Stomach (tissue), 9 donors: Measurements from ENCODE around the gene NMT1. TPM values are rescaled to one million over a fixed set of nuclear protein-coding genes. Genes with fewer than 3 reads are reported as not detected.

Experiments
- DNase-seq, 2 donors: peaks; one replicate each; pipeline versions ENCODE4 v3.0.0 to v3.0.0-alpha.2; 2013 to 2019
- H3K27ac ChIP-seq, 5 donors: fragments of 200-600 bp in 4 of 5; sonication (generic) in 4 of 5; one replicate each; pipeline ENCODE4 v1.5.1; 2013 to 2019; ENCODE audit warnings: mild to moderate bottlenecking in 1 of 5, moderate library complexity in 1 of 5
- H3K27me3 ChIP-seq, 3 donors: fragments of 200-600 bp; sonication (generic); one replicate each; pipeline ENCODE4 v1.5.1; 2017 to 2019; ENCODE audit warnings: mixed run types in 1 of 3
- H3K36me3 ChIP-seq, 4 donors: fragments of 200-600 bp; sonication (generic); 1 replicate in 3 of 4; 2 replicates in 1 of 4; pipeline ENCODE4 v1.5.1; 2016 to 2019
- H3K4me1 ChIP-seq, 4 donors: fragments of 200-600 bp; sonication (generic); one replicate each; pipeline ENCODE4 v1.5.1; 2016 to 2019
- H3K4me3 ChIP-seq, 4 donors: fragments of 200-600 bp; sonication (generic) in 3 of 4; one replicate each; pipeline ENCODE4 v1.5.1; 2016 to 2019; ENCODE audit warnings: mild to moderate bottlenecking in 1 of 4
- H3K9me3 ChIP-seq, 4 donors: fragments of 200-600 bp; sonication (generic); one replicate each; pipeline ENCODE4 v1.5.1; 2016 to 2019
- EP300 ChIP-seq: sonication (generic); formaldehyde crosslinking; IDR thresholded peaks from one replicate; pipeline ENCODE4 v1.6.1; 2017; ENCODE audit warnings: antibody characterized with exemption
- POLR2A ChIP-seq, 4 donors: fragments of 450-650 bp; IDR thresholded peaks; one replicate each; pipeline ENCODE4 v1.6.1; 2016; ENCODE audit warnings: antibody characterized with exemption in 4 of 4, control low read depth in 2 of 4, mild to moderate bottlenecking in 1 of 4, moderate library complexity in 1 of 4
- POLR2AphosphoS5 ChIP-seq, 3 donors: sonication (generic); formaldehyde crosslinking; IDR thresholded peaks; one replicate each; pipeline ENCODE4 v1.6.1; 2016; ENCODE audit warnings: antibody characterized with exemption in 3 of 3
- WGBS, 5 donors: extraction: QIAGEN DNeasy Blood & Tissue Kit in 3 of 5; methylation state at CpG; one replicate each; pipeline versions ENCODE4 v1.1.5 to v1.1.7; 2013 to 2018; 5-methylcytosine and 5-hydroxymethylcytosine counted together
- intact Hi-C: fragments of 100-400 bp; cut with DNase I; formaldehyde crosslinking; loops from one replicate; pipeline ENCODE4 v1.15.1; 2023; ENCODE audit warnings: low total_unique reads
- polyA plus RNA-seq, 3 donors: library from polyadenylated mRNA; stranded (reverse); fragments of 200-250 nt; gene quantifications; one replicate each; pipeline ENCODE4 v1.2.3, GENCODE V29; 2013
- total RNA-seq, 5 donors: library from RNA; depleted of rRNA; stranded (reverse); fragments of >200 nt; gene quantifications; one replicate each; pipeline versions ENCODE4 v1.1.0 to v1.2.3, GENCODE V29; 2014 to 2016
- TF ChIP-seq, protein P1 (sequence below), 7 experiments: fragments of 450-650 bp in 4 of 7; fragments of 200-600 bp in 3 of 7; sonication (generic) in 3 of 7; IDR thresholded peaks; one replicate each; pipeline ENCODE4 v1.5.1; 2016 to 2019; ENCODE audit warnings: antibody characterized with exemption in 7 of 7, control low read depth in 2 of 7, mild to moderate bottlenecking in 1 of 7
- donor health status: healthy with polysubstance abuse.
- donor health status: Bipolar disorder and iron deficiency.
- donor health status: healthy.

Gene NMT1
- total and polyA plus RNA-seq, 8 donors = 23.3 to 230 (median 73.5) TPM

DNA sequence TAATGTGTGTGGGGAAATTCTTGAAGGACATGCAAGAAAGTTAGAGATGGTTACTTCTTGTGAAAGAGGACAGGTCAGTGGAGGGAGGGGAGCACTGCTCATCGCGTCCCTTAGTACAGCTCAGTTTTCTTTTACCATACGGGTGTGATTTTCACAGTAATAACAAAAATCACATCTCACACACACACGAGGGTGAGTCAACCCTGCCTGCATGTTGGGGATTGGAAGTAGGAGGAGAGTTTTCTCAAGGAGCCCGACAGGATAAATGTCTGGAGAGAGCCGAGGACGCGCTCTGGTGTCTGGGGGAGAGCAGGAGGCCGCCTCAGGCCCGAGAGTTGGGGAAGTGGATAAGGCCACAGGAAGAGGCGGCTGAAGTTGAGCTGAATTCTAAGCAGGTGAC lies 54.8 kb downstream of the NMT1 start:
- H3K27me3 ChIP-seq = no peaks in the 10 kb centered on the region
- no peak for DNase-seq
- H3K36me3 ChIP-seq = peaks cover 22 to 98% (median 77%) of the 10 kb centered on the region in 4 donors
- WGBS, 5 donors = 80 to 87% (median 85%) methylated on average over 11 of the region's 11 CpGs
- no peaks in the 10 kb centered on the region for H3K9me3 ChIP-seq
- intact Hi-C loops = no loop called here
- H3K4me3 ChIP-seq = no peak overlapping the region
- TF ChIP-seq POLR2AphosphoS5 (IDR thresholded peaks at IDR 0.05) (no peak), EP300 (no peak), POLR2A (IDR thresholded peaks at IDR 0.05) (no peak)
- TF ChIP-seq, protein P1, sequence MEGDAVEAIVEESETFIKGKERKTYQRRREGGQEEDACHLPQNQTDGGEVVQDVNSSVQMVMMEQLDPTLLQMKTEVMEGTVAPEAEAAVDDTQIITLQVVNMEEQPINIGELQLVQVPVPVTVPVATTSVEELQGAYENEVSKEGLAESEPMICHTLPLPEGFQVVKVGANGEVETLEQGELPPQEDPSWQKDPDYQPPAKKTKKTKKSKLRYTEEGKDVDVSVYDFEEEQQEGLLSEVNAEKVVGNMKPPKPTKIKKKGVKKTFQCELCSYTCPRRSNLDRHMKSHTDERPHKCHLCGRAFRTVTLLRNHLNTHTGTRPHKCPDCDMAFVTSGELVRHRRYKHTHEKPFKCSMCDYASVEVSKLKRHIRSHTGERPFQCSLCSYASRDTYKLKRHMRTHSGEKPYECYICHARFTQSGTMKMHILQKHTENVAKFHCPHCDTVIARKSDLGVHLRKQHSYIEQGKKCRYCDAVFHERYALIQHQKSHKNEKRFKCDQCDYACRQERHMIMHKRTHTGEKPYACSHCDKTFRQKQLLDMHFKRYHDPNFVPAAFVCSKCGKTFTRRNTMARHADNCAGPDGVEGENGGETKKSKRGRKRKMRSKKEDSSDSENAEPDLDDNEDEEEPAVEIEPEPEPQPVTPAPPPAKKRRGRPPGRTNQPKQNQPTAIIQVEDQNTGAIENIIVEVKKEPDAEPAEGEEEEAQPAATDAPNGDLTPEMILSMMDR (IDR thresholded peaks at IDR 0.05) = no peak
- H3K27ac ChIP-seq = no peak overlapping the region
- peaks cover 0 to 17% (median 10%) of the 10 kb centered on the region in 4 donors for H3K4me1 ChIP-seq

DNA sequence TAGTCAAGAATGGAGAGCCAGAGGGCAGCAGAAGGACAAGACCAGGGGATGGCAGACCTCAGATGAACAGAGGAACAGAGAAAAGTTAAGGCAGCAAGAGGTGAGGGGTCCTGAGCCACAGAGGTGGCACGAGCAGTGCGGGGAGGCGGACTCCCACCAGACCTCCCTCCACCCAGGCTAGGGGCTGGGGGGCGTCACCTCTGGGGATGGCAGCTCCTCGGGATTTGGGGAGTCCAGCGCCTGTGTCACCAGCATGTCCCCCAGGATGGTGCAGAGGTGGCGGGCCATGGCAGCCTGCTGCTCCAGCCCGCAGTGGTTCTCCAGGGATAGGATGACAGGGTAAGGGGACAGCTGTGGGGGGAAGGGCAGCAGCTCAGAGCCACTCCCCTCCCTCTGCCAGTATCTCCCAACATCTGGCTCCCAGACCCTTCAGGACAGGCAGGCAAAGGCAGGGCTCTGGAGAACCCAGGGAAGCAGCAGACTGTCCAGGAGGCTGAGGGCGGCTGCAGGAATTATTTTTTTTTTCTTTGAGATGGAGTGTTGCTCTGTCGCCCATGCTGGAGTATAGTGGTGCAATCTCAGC lies 55.4 kb downstream of the NMT1 start:
- Histone ChIP-seq H3K4me3 (no peak overlapping the region), H3K36me3 (peaks cover 22 to 98% (median 78%) of the 10 kb centered on the region in 4 donors), H3K27ac (no peak overlapping the region), H3K4me1 (peaks cover 0 to 17% (median 3%) of the 10 kb centered on the region in 4 donors), H3K27me3 (no peaks in the 10 kb centered on the region), H3K9me3 (no peaks in the 10 kb centered on the region)
- intact Hi-C loops = no loop called here
- DNase-seq = no peak
- TF ChIP-seq POLR2A (IDR thresholded peaks at IDR 0.05) = no peak
- TF ChIP-seq POLR2AphosphoS5 (IDR thresholded peaks at IDR 0.05) = no peak
- no peak for TF ChIP-seq EP300
- TF ChIP-seq, protein P1 (IDR thresholded peaks at IDR 0.05) = no peak
- WGBS, 5 donors = 89 to 95% (median 92%) methylated on average over 10 of the region's 10 CpGs

DNA sequence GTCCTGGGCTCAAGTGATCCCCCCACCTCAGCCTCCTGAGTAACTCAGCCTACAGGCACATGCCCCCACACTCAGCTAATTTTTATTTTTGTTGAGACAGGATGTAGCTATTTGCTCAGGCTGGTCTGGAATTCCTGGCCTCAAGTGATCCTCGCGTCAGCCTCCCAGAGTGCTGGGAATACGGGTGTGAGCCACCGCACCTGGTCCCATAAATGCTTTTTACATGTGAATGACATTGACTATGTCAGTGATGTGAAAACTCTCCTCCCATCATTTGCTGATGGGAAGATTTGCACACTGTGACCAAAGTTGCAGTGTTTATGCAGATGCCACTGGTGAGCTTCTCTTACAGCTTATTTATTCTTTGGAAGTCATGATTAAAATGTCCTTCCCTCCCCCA lies 56.2 kb downstream of the NMT1 start:
- Histone ChIP-seq H3K36me3 (peaks cover 21 to 90% (median 73%) of the 10 kb centered on the region in 4 donors), H3K27me3 (no peaks in the 10 kb centered on the region), H3K4me3 (no peak overlapping the region), H3K4me1 (peaks cover 2 to 17% (median 5%) of the 10 kb centered on the region in 4 donors), H3K9me3 (no peaks in the 10 kb centered on the region), H3K27ac (no peak overlapping the region)
- WGBS, 5 donors = 92 to 97% (median 96%) methylated on average over 4 of the region's 4 CpGs
- TF ChIP-seq POLR2A (IDR thresholded peaks at IDR 0.05) (no peak), EP300 (no peak), POLR2AphosphoS5 (IDR thresholded peaks at IDR 0.05) (no peak)
- TF ChIP-seq, protein P1 (IDR thresholded peaks at IDR 0.05) = no peak
- intact Hi-C loops = no loop called here
- DNase-seq = no peak

DNA sequence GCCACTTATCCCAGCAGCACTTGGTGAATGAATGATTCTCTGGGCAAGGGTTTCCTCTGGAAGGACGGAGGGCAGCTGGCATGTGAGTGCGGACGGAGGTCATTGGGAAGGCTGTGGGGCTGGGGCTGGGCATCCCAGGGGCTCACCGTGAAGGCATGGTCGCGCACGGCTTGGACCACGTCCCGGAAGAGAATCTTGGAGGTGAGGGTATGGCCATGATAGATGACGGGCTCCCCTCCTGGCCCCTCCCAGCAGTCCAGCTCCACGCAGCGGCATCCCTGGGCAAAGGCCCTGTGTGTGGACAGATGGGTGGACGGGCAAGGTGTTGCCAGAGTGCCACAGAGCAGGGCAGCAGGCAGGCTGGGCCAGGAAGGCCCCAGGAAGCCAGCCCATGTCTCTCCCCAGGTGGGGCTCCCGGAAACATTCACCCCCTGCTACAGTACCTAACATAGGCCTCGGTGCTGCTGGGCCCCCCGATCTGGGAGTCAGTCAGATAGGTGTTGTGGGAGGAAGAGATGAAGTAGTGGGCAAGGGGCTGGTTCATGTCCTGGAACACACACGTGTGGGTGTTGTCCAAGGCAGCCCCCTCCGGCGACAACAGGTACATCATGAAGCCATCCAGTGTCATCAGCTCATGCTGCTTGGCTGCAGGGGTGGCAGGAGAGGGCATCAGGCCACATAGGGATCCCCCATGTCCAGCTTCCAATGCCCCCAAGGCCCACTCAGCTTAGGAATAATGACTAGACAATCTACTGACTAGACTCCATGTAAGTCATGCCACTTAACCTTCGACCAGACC lies 56.9 kb downstream of the NMT1 start:
- Histone ChIP-seq H3K4me3 (no peak overlapping the region), H3K9me3 (no peaks in the 10 kb centered on the region), H3K36me3 (peaks cover 15 to 83% (median 66%) of the 10 kb centered on the region in 4 donors), H3K27ac (no peak overlapping the region), H3K4me1 (peaks cover 9 to 23% (median 12%) of the 10 kb centered on the region in 4 donors), H3K27me3 (no peaks in the 10 kb centered on the region)
- DNase-seq = no peak
- 88 to 92% (median 92%) methylated on average over 19 to 20 of the region's 20 CpGs for WGBS, 5 donors
- TF ChIP-seq, protein P1 (IDR thresholded peaks at IDR 0.05) = no peak
- TF ChIP-seq POLR2A (IDR thresholded peaks at IDR 0.05) = no peak
- TF ChIP-seq POLR2AphosphoS5 (IDR thresholded peaks at IDR 0.05) = no peak
- no peak for TF ChIP-seq EP300
- intact Hi-C loops = no loop called here
